ENCODE data around the gene TSFM.
"Not testable (repeated sequence)": the region's sequence is repeated elsewhere in the genome, so short reads cannot be mapped to it uniquely, and the experiment has no call there.

Gene TSFM

GRCh38 chr12:57764662-57765002, 18.0 kb upstream of the TSFM start:
- DNase-seq: peak; percentile 89

GRCh38 chr12:57765003-57765697, 17.4 kb upstream of the TSFM start:
- peak; percentile 83 for DNase-seq

GRCh38 chr12:57765698-57766463, 16.7 kb upstream of the TSFM start:
- DNase-seq: peak; percentile 62

- DNase-seq: peak; percentile 62
Observed at GRCh38 chr12:57766464-57767304, 15.9 kb upstream of the TSFM start, which contains the start of gene CYP27B1. TSS of gene CYP27B1 (minus strand) at chr12:57767078. CDS start at chr12:57767041, 37 bp downstream.

- DNase-seq: no peak
Observed at GRCh38 chr12:57767305-57767698, 15.3 kb upstream of the TSFM start.

GRCh38 chr12:57767876-57768275, 14.7 kb upstream of the TSFM start:
- no peak for DNase-seq

GRCh38 chr12:57769594-57769993, 13.0 kb upstream of the TSFM start:
- no peak for DNase-seq

- DNase-seq: no peak
Observed at GRCh38 chr12:57770734-57771133, 11.9 kb upstream of the TSFM start.

- DNase-seq: peak; percentile 96
Observed at GRCh38 chr12:57771236-57771872, 11.2 kb upstream of the TSFM start.

- peak; percentile 99 for DNase-seq
Observed at GRCh38 chr12:57771873-57772428, 10.6 kb upstream of the TSFM start, which contains the start of gene METTL1. TSS of gene METTL1 (minus strand) at chr12:57772105. CDS start at chr12:57772083, 22 bp downstream.

- peak; percentile 92 for DNase-seq
Observed at GRCh38 chr12:57772429-57773322, 9.9 kb upstream of the TSFM start, which contains the start of gene EEF1AKMT3. TSS of gene EEF1AKMT3 (plus strand) at chr12:57772614. CDS start at chr12:57772725, 111 bp downstream.

GRCh38 chr12:57774634-57775033, 8.0 kb upstream of the TSFM start:
- DNase-seq: not testable (repeated sequence)

- no peak for DNase-seq
Observed at GRCh38 chr12:57775044-57775443, 7.5 kb upstream of the TSFM start.

GRCh38 chr12:57775563-57776246, 6.9 kb upstream of the TSFM start:
- DNase-seq: peak; percentile 42

GRCh38 chr12:57776247-57776587, 6.4 kb upstream of the TSFM start:
- no peak for DNase-seq

- DNase-seq: no peak
Observed at GRCh38 chr12:57777367-57777766, 5.2 kb upstream of the TSFM start.

GRCh38 chr12:57777911-57778310, 4.7 kb upstream of the TSFM start:
- DNase-seq: no peak

GRCh38 chr12:57779736-57780135, 2.9 kb upstream of the TSFM start:
- no peak for DNase-seq

- DNase-seq: no peak
Observed at GRCh38 chr12:57780284-57780897, 2.2 kb upstream of the TSFM start.

GRCh38 chr12:57781244-57781643, 1.3 kb upstream of the TSFM start:
- no peak for DNase-seq

All from DMS53 (cell line).